ENCODE results near the gene RTL3.
A peak's percentile ranks its signal among the peaks of the same experiment; 100 is the strongest.

Gene RTL3

DNA sequence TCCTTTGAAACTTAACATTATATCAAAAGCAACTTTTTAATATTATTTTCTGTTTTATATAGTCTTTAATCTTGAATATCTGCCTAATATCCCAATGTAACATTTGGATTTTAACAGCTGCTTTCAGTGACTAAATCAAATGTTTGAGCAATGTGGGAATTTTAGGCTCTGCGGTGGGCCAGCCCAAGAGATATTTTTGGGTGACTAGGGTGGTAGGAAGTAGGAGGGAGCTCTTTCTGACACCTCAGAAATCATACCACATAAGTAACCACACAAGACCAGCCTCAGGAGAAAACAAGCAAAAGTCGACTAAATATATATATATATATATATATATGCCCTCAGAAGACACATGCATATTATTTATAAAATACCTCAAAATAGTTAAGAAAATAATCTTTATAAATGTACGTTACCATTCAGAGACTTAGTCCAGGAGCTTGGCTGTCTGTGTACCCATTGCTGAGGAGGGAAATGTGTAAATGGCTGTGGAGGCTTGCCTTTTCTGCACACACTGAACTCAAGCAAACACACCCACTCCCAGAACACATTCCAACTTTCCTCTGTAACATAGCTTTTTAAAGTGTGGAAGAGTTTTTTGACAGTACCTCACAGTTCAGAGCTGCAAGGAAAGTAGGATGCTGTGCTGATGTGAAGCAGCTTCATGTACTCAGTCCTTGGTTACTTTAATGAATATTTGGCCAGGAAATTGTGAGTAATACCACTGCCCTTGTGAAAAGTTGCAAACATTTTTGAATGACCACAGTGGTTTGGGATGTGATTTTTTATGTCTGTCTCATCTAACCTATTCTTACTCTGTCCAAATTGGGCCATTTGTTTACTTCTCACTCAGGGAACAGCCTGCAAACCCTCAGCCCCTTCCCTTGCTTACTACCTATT lies at the start of gene RTL3:
RTL3 (minus strand) TSS at position 484 of the 900 bp plus-strand sequence. CDS start 908 bp downstream, outside the sequence.
- TF ChIP-seq SUZ12 (IDR thresholded peaks at IDR 0.05; ENCODE audit: extremely low read depth, insufficient read depth, insufficient read length) = no peak
- no peak for TF ChIP-seq YY1 (IDR thresholded peaks at IDR 0.05; ENCODE audit: insufficient read depth, insufficient read length)
- TF ChIP-seq ZNF274 (IDR thresholded peaks at IDR 0.05; ENCODE audit: low read depth, low read length) = no peak
- Histone ChIP-seq H3K4me3 (ENCODE audit: insufficient read length, low read depth) (no peak within 1 kb of the TSS), H3K27me3 (ENCODE audit: insufficient read depth, insufficient read length) (no peaks in the 10 kb centered on the region), H3K9me3 (ENCODE audit: insufficient read depth, low read length) (peaks cover 3% of the 10 kb centered on the region; the same call in 1 of the 2 replicates), H3K9ac (ENCODE audit: insufficient read length, low read depth) (no peak within 1 kb of the TSS), H3K36me3 (ENCODE audit: insufficient read depth, insufficient read length, low read length) (no peaks in the 10 kb centered on the region), H3K4me1 (ENCODE audit: insufficient read depth, insufficient read length) (no peaks in the 10 kb centered on the region)
- no peak for DNase-seq (ENCODE audit: low read depth, low spot score)

GRCh38 chrX:78708816-78709215 lies 49.7 kb upstream of the RTL3 start:
- TF ChIP-seq YY1 (IDR thresholded peaks at IDR 0.05; ENCODE audit: insufficient read depth, insufficient read length) (no peak), SUZ12 (IDR thresholded peaks at IDR 0.05; ENCODE audit: extremely low read depth, insufficient read depth, insufficient read length) (no peak)

DNA sequence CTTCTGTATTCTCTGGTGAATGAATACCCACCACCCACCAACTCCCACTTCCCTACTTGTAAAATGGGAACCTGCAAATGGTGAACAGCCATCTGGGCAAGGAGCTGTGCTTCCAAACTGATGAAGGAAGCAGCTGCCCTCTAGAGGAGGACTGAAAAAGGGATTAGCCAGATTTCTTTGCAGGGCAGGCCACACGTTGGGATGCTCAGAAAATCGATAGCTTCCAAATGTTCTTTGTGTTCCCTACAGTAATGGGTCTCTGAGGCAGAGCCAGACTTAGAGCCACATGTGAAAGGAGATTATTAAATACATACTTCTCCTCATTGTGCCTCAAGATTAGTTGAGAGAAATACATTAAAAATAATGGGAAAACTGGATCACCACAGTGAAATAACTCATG lies 49.1 kb upstream of the RTL3 start:
- no peak for TF ChIP-seq YY1 (IDR thresholded peaks at IDR 0.05; ENCODE audit: insufficient read depth, insufficient read length)
- TF ChIP-seq ZNF274 (IDR thresholded peaks at IDR 0.05; ENCODE audit: low read depth, low read length) = no peak
- TF ChIP-seq SUZ12 (IDR thresholded peaks at IDR 0.05; ENCODE audit: extremely low read depth, insufficient read depth, insufficient read length) = no peak
- no peaks in the 10 kb centered on the region for H3K9me3 ChIP-seq (ENCODE audit: insufficient read depth, low read length)
- no peak overlapping the region for H3K9ac ChIP-seq (ENCODE audit: insufficient read length, low read depth)
- no peaks in the 10 kb centered on the region for H3K27me3 ChIP-seq (ENCODE audit: insufficient read depth, insufficient read length)
- H3K4me3 ChIP-seq (ENCODE audit: insufficient read length, low read depth) = no peak overlapping the region
- DNase-seq (ENCODE audit: low read depth, low spot score) = peak; percentile 32
- no peaks in the 10 kb centered on the region for H3K36me3 ChIP-seq (ENCODE audit: insufficient read depth, insufficient read length, low read length)
- H3K4me1 ChIP-seq (ENCODE audit: insufficient read depth, insufficient read length) = no peaks in the 10 kb centered on the region

More at GRCh38 chrX:78708816-78709215, 49.7 kb upstream of the RTL3 start:
- Histone ChIP-seq H3K9ac (ENCODE audit: insufficient read length, low read depth) (no peak overlapping the region), H3K36me3 (ENCODE audit: insufficient read depth, insufficient read length, low read length) (no peaks in the 10 kb centered on the region), H3K4me3 (ENCODE audit: insufficient read length, low read depth) (no peak overlapping the region), H3K27me3 (ENCODE audit: insufficient read depth, insufficient read length) (no peaks in the 10 kb centered on the region), H3K4me1 (ENCODE audit: insufficient read depth, insufficient read length) (no peaks in the 10 kb centered on the region), H3K9me3 (ENCODE audit: insufficient read depth, low read length) (no peaks in the 10 kb centered on the region)
- DNase-seq (ENCODE audit: low read depth, low spot score) = no peak

DNA sequence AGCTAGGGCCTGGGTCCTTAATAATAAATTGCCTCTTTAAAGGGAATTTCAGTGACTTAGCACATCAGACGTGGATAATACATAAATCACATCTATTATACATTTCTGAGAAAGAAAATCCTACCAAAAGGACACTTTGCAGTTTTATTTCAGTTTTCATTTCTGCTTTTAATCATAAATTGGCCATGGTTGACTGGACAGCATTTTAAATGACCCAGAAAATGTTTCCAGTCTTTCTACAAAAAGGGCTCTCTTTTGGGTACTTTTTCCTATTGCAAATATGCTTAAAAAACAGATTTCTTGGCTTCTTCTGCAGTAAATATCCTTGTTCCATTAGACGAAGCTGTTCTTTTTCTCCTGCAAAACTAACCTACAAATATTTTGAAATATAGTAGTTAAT lies 46.9 kb upstream of the RTL3 start:
- H3K9ac ChIP-seq (ENCODE audit: insufficient read length, low read depth) = no peak overlapping the region
- no peak for TF ChIP-seq SUZ12 (IDR thresholded peaks at IDR 0.05; ENCODE audit: extremely low read depth, insufficient read depth, insufficient read length)
- TF ChIP-seq ZNF274 (IDR thresholded peaks at IDR 0.05; ENCODE audit: low read depth, low read length) = no peak
- TF ChIP-seq YY1 (IDR thresholded peaks at IDR 0.05; ENCODE audit: insufficient read depth, insufficient read length) = no peak

GRCh38 chrX:78693536-78693935 lies 34.4 kb upstream of the RTL3 start:
- Histone ChIP-seq H3K36me3 (ENCODE audit: insufficient read depth, insufficient read length, low read length) (no peaks in the 10 kb centered on the region), H3K9me3 (ENCODE audit: insufficient read depth, low read length) (no peaks in the 10 kb centered on the region), H3K4me1 (ENCODE audit: insufficient read depth, insufficient read length) (no peaks in the 10 kb centered on the region)

More for the DNA sequence above, 46.9 kb upstream of the RTL3 start:
- no peaks in the 10 kb centered on the region for H3K4me1 ChIP-seq (ENCODE audit: insufficient read depth, insufficient read length)
- H3K27me3 ChIP-seq (ENCODE audit: insufficient read depth, insufficient read length) = no peaks in the 10 kb centered on the region
- H3K9me3 ChIP-seq (ENCODE audit: insufficient read depth, low read length) = no peaks in the 10 kb centered on the region
- H3K4me3 ChIP-seq (ENCODE audit: insufficient read length, low read depth) = no peak overlapping the region
- no peaks in the 10 kb centered on the region for H3K36me3 ChIP-seq (ENCODE audit: insufficient read depth, insufficient read length, low read length)
- DNase-seq (ENCODE audit: low read depth, low spot score) = no peak

GRCh38 chrX:78693012-78693411 lies 33.9 kb upstream of the RTL3 start:
- TF ChIP-seq ZNF274 (IDR thresholded peaks at IDR 0.05; ENCODE audit: low read depth, low read length) (no peak), SUZ12 (IDR thresholded peaks at IDR 0.05; ENCODE audit: extremely low read depth, insufficient read depth, insufficient read length) (no peak), YY1 (IDR thresholded peaks at IDR 0.05; ENCODE audit: insufficient read depth, insufficient read length) (no peak)
- Histone ChIP-seq H3K9me3 (ENCODE audit: insufficient read depth, low read length) (no peaks in the 10 kb centered on the region), H3K9ac (ENCODE audit: insufficient read length, low read depth) (no peak overlapping the region), H3K4me1 (ENCODE audit: insufficient read depth, insufficient read length) (no peaks in the 10 kb centered on the region), H3K27me3 (ENCODE audit: insufficient read depth, insufficient read length) (no peaks in the 10 kb centered on the region), H3K4me3 (ENCODE audit: insufficient read length, low read depth) (no peak overlapping the region), H3K36me3 (ENCODE audit: insufficient read depth, insufficient read length, low read length) (no peaks in the 10 kb centered on the region)
- no peak for DNase-seq (ENCODE audit: low read depth, low spot score)

More at GRCh38 chrX:78693536-78693935, 34.4 kb upstream of the RTL3 start:
- TF ChIP-seq ZNF274 (IDR thresholded peaks at IDR 0.05; ENCODE audit: low read depth, low read length) (no peak), YY1 (IDR thresholded peaks at IDR 0.05; ENCODE audit: insufficient read depth, insufficient read length) (no peak), SUZ12 (IDR thresholded peaks at IDR 0.05; ENCODE audit: extremely low read depth, insufficient read depth, insufficient read length) (no peak)
- Histone ChIP-seq H3K27me3 (ENCODE audit: insufficient read depth, insufficient read length) (no peaks in the 10 kb centered on the region), H3K9ac (ENCODE audit: insufficient read length, low read depth) (no peak overlapping the region), H3K4me3 (ENCODE audit: insufficient read length, low read depth) (no peak overlapping the region)
- no peak for DNase-seq (ENCODE audit: low read depth, low spot score)

DNA sequence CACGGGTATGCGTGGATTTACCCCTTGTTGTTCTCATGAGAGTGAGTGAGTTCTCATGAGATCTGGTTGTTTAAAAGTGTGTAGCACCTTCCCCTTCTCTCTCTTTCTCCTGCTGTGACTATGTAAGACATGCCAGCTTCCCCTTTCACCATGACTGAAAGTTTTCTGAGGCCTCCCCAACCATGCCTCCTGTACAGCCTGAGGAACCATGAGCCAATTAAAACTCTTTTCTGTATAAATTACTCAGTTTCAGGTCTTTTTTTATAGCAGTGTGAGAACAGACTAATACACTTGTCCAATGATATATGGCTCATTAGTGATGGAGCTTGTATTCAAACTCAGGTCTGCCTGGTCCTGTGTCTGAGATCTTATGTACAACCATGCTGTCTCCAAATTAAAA lies 28.5 kb upstream of the RTL3 start:
- no peak for DNase-seq (ENCODE audit: low read depth, low spot score)
- no peak overlapping the region for H3K4me3 ChIP-seq (ENCODE audit: insufficient read length, low read depth)
- no peak overlapping the region for H3K9ac ChIP-seq (ENCODE audit: insufficient read length, low read depth)
- H3K4me1 ChIP-seq (ENCODE audit: insufficient read depth, insufficient read length) = no peaks in the 10 kb centered on the region
- no peaks in the 10 kb centered on the region for H3K9me3 ChIP-seq (ENCODE audit: insufficient read depth, low read length)
- TF ChIP-seq SUZ12 (IDR thresholded peaks at IDR 0.05; ENCODE audit: extremely low read depth, insufficient read depth, insufficient read length) (no peak), ZNF274 (IDR thresholded peaks at IDR 0.05; ENCODE audit: low read depth, low read length) (no peak), YY1 (IDR thresholded peaks at IDR 0.05; ENCODE audit: insufficient read depth, insufficient read length) (no peak)
- H3K36me3 ChIP-seq (ENCODE audit: insufficient read depth, insufficient read length, low read length) = no peaks in the 10 kb centered on the region
- no peaks in the 10 kb centered on the region for H3K27me3 ChIP-seq (ENCODE audit: insufficient read depth, insufficient read length)
